T-cell (primary cell): Measurements from ENCODE around the gene ARHGEF4. TPM values are rescaled to one million over a fixed set of nuclear protein-coding genes. Genes with fewer than 3 reads are reported as not detected.

ENCODE experiments used
- ATAC-seq, 4 experiments: fragments of 200-7000 bp in 3 of 4; fragments of 150-1000 bp in 1 of 4; cut with Tn5 transposase; replicated peaks in 1 of 4; 1 replicate in 3 of 4; 2 replicates in 1 of 4; pipeline ENCODE4 v1.10.0; 2021; ENCODE audit warnings: moderate library complexity in 3 of 4, mild to moderate bottlenecking in 2 of 4, moderate number of reproducible peaks in 1 of 4
- CTCF ChIA-PET, 2 donors: fragments of 300-600 bp; sonication (Branson Sonifier 250); formaldehyde crosslinking; loops; one replicate each; lab custom pipeline; 2022; ENCODE audit warnings: antibody characterized with exemption in 2 of 2; lab: Charles Lee
- POLR2A ChIA-PET, 2 donors: fragments of 300-600 bp; sonication (Branson Sonifier 250); formaldehyde crosslinking; loops; one replicate each; lab custom pipeline; 2022; ENCODE audit warnings: antibody characterized with exemption in 2 of 2; lab: Charles Lee
- DNase-seq, 35 experiments: peaks; one replicate each; pipeline versions ENCODE4 v3.0.0 to v3.0.0-alpha.2; 2013 to 2023
- H3K27ac ChIP-seq: one replicate; pipeline ENCODE4 v1.5.1; 2013; ENCODE audit warnings: low read length
- H3K27me3 ChIP-seq, 2 experiments: replicated peaks in 1 of 2; 1 replicate in 1 of 2; 2 replicates in 1 of 2; pipeline versions ENCODE4 v1.6.1 to v1.7.0; 2013; ENCODE audit warnings: low read length in 1 of 2, mixed read lengths in 1 of 2; ENCODE audit not compliant: control insufficient read depth in 2 of 2, insufficient read depth in 2 of 2; ENCODE audit errors: extremely low read depth in 1 of 2
- H3K36me3 ChIP-seq, 2 donors: 1 replicate in 1 of 2; 2 replicates in 1 of 2; pipeline versions ENCODE4 v1.6.1 to v1.7.0; 2013; ENCODE audit warnings: low read length in 1 of 2; ENCODE audit not compliant: control insufficient read depth in 2 of 2, insufficient read depth in 1 of 2; ENCODE audit errors: extremely low read depth in 1 of 2
- H3K4me1 ChIP-seq, 2 experiments: 1 replicate in 1 of 2; 2 replicates in 1 of 2; pipeline versions ENCODE4 v1.6.1 to v1.7.0; 2013; ENCODE audit warnings: low read length in 2 of 2, mixed read lengths in 1 of 2; ENCODE audit not compliant: insufficient read depth in 2 of 2, control insufficient read depth in 1 of 2; ENCODE audit errors: extremely low read depth in 1 of 2
- H3K4me3 ChIP-seq, 2 donors: 1 replicate in 1 of 2; 2 replicates in 1 of 2; pipeline versions ENCODE4 v1.5.1 to v1.7.0; 2013; ENCODE audit warnings: mild to moderate bottlenecking in 2 of 2, low read length in 1 of 2, moderate library complexity in 1 of 2; ENCODE audit not compliant: control insufficient read depth in 1 of 2; ENCODE audit errors: extremely low read depth in 1 of 2
- H3K9me3 ChIP-seq: 2 replicates; pipeline ENCODE4 v1.7.0; 2013
- H3K27ac Mint-ChIP-seq, 2 donors: one replicate each; pipeline ENCODE4 v1.8.0; 2020 to 2021; ENCODE audit warnings: mild to moderate bottlenecking in 2 of 2, mixed read lengths in 2 of 2
- H3K27me3 Mint-ChIP-seq, 2 donors: one replicate each; pipeline ENCODE4 v1.8.0; 2021 to 2022; ENCODE audit warnings: mixed read lengths in 2 of 2
- H3K36me3 Mint-ChIP-seq: one replicate; pipeline ENCODE4 v1.8.0; 2021; ENCODE audit warnings: mixed read lengths
- H3K4me1 Mint-ChIP-seq, 3 donors: one replicate each; pipeline ENCODE4 v1.8.0; 2020 to 2022; ENCODE audit warnings: mixed read lengths in 3 of 3, mild to moderate bottlenecking in 1 of 3
- H3K4me3 Mint-ChIP-seq, 3 donors: one replicate each; pipeline ENCODE4 v1.8.0; 2020 to 2022; ENCODE audit warnings: mild to moderate bottlenecking in 3 of 3, mixed read lengths in 3 of 3, moderate library complexity in 3 of 3
- H3K9me3 Mint-ChIP-seq, 3 donors: one replicate each; pipeline ENCODE4 v1.8.0; 2020 to 2022; ENCODE audit warnings: mixed read lengths in 3 of 3
- WGBS: methylation state at CpG from one replicate; pipeline ENCODE4 v1.1.5; 2013; ENCODE audit warnings: missing lambda C conversion rate; ENCODE audit not compliant: insufficient coverage; 5-methylcytosine and 5-hydroxymethylcytosine counted together
- total RNA-seq, 35 experiments: library from RNA in 6 of 35; stranded (reverse) in 6 of 35; fragments of 120-200 nt in 1 of 35; gene quantifications; one replicate each; pipeline versions ENCODE4 v1.2.1 to v1.2.4 and lab custom pipeline; 2013 to 2026

ARHGEF4 gene
- total RNA-seq, 5 donors from 2014 or later (not counting 1 experiment from before 2014, with no cell fraction given), result 2.9 to 5.3 (median 4.4) TPM

DNA sequence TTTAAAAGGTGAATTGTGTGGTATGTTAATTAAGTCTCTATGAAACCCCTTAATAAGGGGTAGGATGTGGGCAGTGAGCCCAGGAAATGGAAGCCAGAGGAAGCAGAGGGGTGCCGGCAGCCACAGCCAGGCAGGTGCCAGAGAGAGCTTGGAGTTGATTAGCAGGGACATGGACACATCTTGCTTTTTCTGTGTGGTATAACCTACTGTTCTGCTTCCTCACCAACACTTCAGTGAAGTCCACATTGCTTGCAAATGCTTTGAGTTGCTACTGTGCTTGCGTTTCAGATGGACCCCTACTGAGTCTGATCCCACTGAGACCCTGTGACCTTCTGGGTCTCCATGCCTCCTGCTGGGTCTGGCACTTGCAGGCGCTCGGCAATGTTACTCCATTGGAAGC, 30.3 kb upstream of the ARHGEF4 start:
- no peaks in the 10 kb centered on the region for H3K9me3 Mint-ChIP-seq

DNA sequence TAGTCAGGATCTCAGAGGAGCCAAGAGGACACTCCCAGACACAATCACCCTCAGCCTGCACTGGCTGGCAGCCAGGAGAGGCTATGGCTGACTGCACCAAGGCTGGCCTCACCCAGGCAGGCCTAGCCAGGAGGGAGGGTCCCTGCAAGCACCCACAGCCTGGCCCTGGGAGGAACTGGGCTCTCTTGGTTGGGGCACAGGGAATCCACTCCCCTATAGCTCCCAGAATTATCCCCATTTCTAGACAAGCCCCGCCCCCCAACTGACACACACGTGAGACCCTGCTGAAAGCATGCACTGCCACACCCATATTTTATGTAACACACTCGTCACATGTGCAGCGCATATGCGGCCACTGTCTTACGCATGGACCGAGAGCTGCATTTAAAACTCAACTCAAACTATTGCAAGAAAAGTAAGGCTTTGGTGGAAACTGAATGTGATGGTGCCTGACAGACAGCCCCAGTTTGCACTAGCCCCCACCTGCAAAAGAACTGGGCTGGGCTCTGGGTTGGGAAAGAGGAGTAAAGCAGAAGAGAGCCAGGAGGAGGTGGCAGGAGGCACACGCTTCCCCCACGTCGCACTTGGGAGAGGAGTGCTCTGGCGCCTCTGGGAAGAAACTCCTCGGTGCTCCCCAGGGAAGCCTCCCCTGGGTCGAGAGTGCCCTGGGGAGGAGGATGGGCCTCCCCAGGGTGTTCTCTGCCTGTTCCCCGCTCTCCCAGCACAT, 28.9 kb upstream of the ARHGEF4 start:
- Histone ChIP-seq H3K9me3 (no peaks in the 10 kb centered on the region), H3K27me3 (no peaks in the 10 kb centered on the region), H3K4me3 (no peak overlapping the region), H3K27ac (no peak overlapping the region), H3K4me1 (no peaks in the 10 kb centered on the region), H3K36me3 (no peaks in the 10 kb centered on the region)
- Mint-ChIP-seq H3K36me3 (no peaks in the 10 kb centered on the region), H3K27ac (no peak overlapping the region), H3K27me3 (peaks cover 6 to 10% of the 10 kb centered on the region in 2 donors), H3K9me3 (no peaks in the 10 kb centered on the region), H3K4me3 (no peak overlapping the region), H3K4me1 (peaks cover 4 to 6% (median 4%) of the 10 kb centered on the region in 3 donors)
- ATAC-seq, result no peak
- CTCF ChIA-PET, result no interaction called here
- POLR2A ChIA-PET, result no interaction called here
- WGBS, result 70% methylated on average over 4 of the region's 14 CpGs
- no peak for DNase-seq

More for the DNA sequence above, 30.3 kb upstream of the ARHGEF4 start:
- DNase-seq, result no peak
- WGBS, result 39% methylated on average over 2 of the region's 4 CpGs
- ChIA-PET CTCF (no interaction called here), POLR2A (no interaction called here)
- Mint-ChIP-seq H3K36me3 (no peaks in the 10 kb centered on the region), H3K4me1 (peaks cover 4 to 6% (median 4%) of the 10 kb centered on the region in 3 donors), H3K27ac (no peak overlapping the region), H3K4me3 (no peak overlapping the region), H3K27me3 (peaks cover 6 to 10% of the 10 kb centered on the region in 2 donors)
- no peak overlapping the region for H3K27ac ChIP-seq
- no peak for ATAC-seq
- no peaks in the 10 kb centered on the region for H3K9me3 ChIP-seq
- no peaks in the 10 kb centered on the region for H3K36me3 ChIP-seq
- peaks cover 0 to 1% of the 10 kb centered on the region in 2 experiments for H3K27me3 ChIP-seq
- no peaks in the 10 kb centered on the region for H3K4me1 ChIP-seq
- no peak overlapping the region for H3K4me3 ChIP-seq

GRCh38 chr2:130808482-130809268, 28.0 kb upstream of the ARHGEF4 start:
- no peak overlapping the region for H3K27ac ChIP-seq
- peaks cover 6 to 10% of the 10 kb centered on the region in 2 donors for H3K27me3 Mint-ChIP-seq
- H3K9me3 Mint-ChIP-seq, result no peaks in the 10 kb centered on the region
- POLR2A ChIA-PET, result no interaction called here
- no peaks in the 10 kb centered on the region for H3K36me3 ChIP-seq
- H3K4me3 Mint-ChIP-seq, result no peak overlapping the region
- CTCF ChIA-PET, result interaction anchor here in 1 of 2 donors (1.2 kb wide), 1 partner anchor 11 kb away, joined by 3 read pairs; no protein-coding TSS in a partner anchor
- ATAC-seq (no peak), DNase-seq (no peak)
- 58% methylated on average over 7 of the region's 12 CpGs for WGBS
- H3K9me3 ChIP-seq, result no peaks in the 10 kb centered on the region
- H3K4me1 ChIP-seq, result no peaks in the 10 kb centered on the region
- no peaks in the 10 kb centered on the region for H3K36me3 Mint-ChIP-seq
- peaks cover 4 to 6% (median 4%) of the 10 kb centered on the region in 3 donors for H3K4me1 Mint-ChIP-seq
- peaks cover 0 to under 1% of the 10 kb centered on the region in 2 experiments for H3K27me3 ChIP-seq
- H3K4me3 ChIP-seq, result no peak overlapping the region
- no peak overlapping the region for H3K27ac Mint-ChIP-seq

DNA sequence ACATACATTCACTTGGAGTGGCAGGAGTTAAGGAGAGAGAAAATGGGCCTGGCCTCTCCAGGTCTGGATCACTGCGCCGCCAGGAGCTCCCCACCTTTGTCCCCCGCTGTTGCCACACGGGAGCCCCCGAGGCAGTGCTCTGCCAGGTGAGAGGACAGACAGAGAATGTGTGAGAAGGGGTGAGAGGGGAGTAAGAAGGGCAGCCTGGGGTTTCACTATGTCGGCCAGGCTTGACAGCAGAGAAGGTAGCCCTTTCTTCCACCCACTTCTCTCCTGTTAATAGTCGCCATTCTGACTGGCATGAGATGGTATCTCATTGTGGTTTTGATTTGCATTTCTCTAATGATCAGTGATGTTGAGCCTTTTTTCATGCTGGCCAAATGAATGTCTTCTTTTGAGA, 26.2 kb upstream of the ARHGEF4 start:
- Mint-ChIP-seq H3K9me3 (no peaks in the 10 kb centered on the region), H3K27me3 (peaks cover 14 to 18% of the 10 kb centered on the region in 2 donors), H3K27ac (no peak overlapping the region), H3K36me3 (no peaks in the 10 kb centered on the region), H3K4me3 (no peak overlapping the region), H3K4me1 (peaks cover 4 to 6% (median 4%) of the 10 kb centered on the region in 3 donors)
- Histone ChIP-seq H3K9me3 (no peaks in the 10 kb centered on the region), H3K4me1 (no peaks in the 10 kb centered on the region), H3K27ac (no peak overlapping the region), H3K36me3 (no peaks in the 10 kb centered on the region), H3K27me3 (peaks cover 0 to 8% of the 10 kb centered on the region in 2 experiments), H3K4me3 (no peak overlapping the region)
- POLR2A ChIA-PET, result no interaction called here
- 100% methylated on average over 1 of the region's 7 CpGs for WGBS
- ATAC-seq (no peak), DNase-seq (no peak)
- CTCF ChIA-PET, result interaction anchor here in 1 of 2 donors (0.6 kb wide), 1 partner anchor 15 kb away, joined by 3 read pairs; no protein-coding TSS in a partner anchor

DNA sequence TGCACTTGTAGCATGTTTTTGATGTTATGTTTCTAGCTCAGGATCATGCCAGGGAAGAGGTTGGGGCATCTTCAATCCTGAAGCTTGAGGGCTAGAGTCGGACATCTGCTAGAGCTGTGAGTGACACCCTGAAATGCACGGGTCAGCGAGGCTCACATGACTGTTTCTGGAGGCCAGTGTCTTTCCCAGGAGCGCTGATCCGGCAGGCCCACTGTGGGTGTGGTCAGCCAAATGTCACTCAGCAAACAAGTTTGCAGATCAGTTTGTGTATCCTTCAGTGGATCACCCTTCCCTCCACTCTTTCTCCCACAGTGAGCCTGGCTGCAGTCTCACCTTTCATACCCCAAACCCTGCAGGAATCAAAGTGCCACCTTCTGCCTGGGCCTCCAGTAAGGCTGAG, 23.0 kb upstream of the ARHGEF4 start:
- Mint-ChIP-seq H3K36me3 (no peaks in the 10 kb centered on the region), H3K9me3 (no peaks in the 10 kb centered on the region), H3K27me3 (peaks cover 13 to 14% of the 10 kb centered on the region in 2 donors), H3K4me1 (no peaks in the 10 kb centered on the region), H3K27ac (no peak overlapping the region), H3K4me3 (no peak overlapping the region)
- Histone ChIP-seq H3K4me1 (no peaks in the 10 kb centered on the region), H3K36me3 (no peaks in the 10 kb centered on the region), H3K27me3 (peaks cover 0 to 13% of the 10 kb centered on the region in 2 experiments), H3K4me3 (no peak overlapping the region), H3K9me3 (no peaks in the 10 kb centered on the region), H3K27ac (no peak overlapping the region)
- CTCF ChIA-PET, result no interaction called here
- POLR2A ChIA-PET, result no interaction called here
- DNase-seq (no peak), ATAC-seq (no peak)
- WGBS, result 84% methylated on average over 5 of the region's 5 CpGs

GRCh38 chr2:130814931-130815680, 21.6 kb upstream of the ARHGEF4 start:
- no peaks in the 10 kb centered on the region for H3K4me1 ChIP-seq
- H3K27ac ChIP-seq, result no peak overlapping the region
- Mint-ChIP-seq H3K9me3 (no peaks in the 10 kb centered on the region), H3K27ac (no peak overlapping the region), H3K4me1 (no peaks in the 10 kb centered on the region), H3K4me3 (no peak overlapping the region), H3K36me3 (no peaks in the 10 kb centered on the region), H3K27me3 (peaks cover 12 to 16% of the 10 kb centered on the region in 2 donors)
- no peak for ATAC-seq
- peaks cover 0 to 25% of the 10 kb centered on the region in 2 experiments for H3K27me3 ChIP-seq
- POLR2A ChIA-PET, result no interaction called here
- no peaks in the 10 kb centered on the region for H3K9me3 ChIP-seq
- H3K36me3 ChIP-seq, result no peaks in the 10 kb centered on the region
- no peak overlapping the region for H3K4me3 ChIP-seq
- 78% methylated on average over 15 of the region's 15 CpGs for WGBS
- DNase-seq, result no peak
- CTCF ChIA-PET, result no interaction called here
